ENCODE data around the gene NOL9. TPM values are rescaled to one million over a fixed set of nuclear protein-coding genes. Genes with fewer than 3 reads are reported as not detected.

NOL9 gene
- total and polyA plus RNA-seq, 9 of the 15 experiments (the other 6 are each of a cell fraction or from before 2014, with no cell fraction given): 5.6 to 76.5 (median 47.3) TPM

- TF ChIP-seq TEAD1 (CRISPR knock-in tag; IDR thresholded peaks at IDR 0.05) (0 out of 4 replicates have a peak, but pooled peaks of 1 of the 2 experiments have one; percentile 48), MBD2 (IDR thresholded peaks at IDR 0.05; ENCODE audit: borderline replicate concordance, low read depth) (no peak), SNAPC5 (CRISPR knock-in tag; IDR thresholded peaks at IDR 0.05) (no peak), ZNF589 (CRISPR knock-in tag; IDR thresholded peaks at IDR 0.05; ENCODE audit: low read depth) (no peak), ZNF512 (tag; IDR thresholded peaks at IDR 0.05) (no peak), TFAM (CRISPR knock-in tag; conservative IDR thresholded peaks at IDR 0.05) (no peak), L3MBTL2 (IDR thresholded peaks at IDR 0.05) (no peak), CREM (IDR thresholded peaks at IDR 0.05; ENCODE audit: low read depth) (0 out of 2 replicates have a peak, but pooled peaks have one; percentile 20), ZNF696 (CRISPR knock-in tag; conservative IDR thresholded peaks at IDR 0.05) (no peak), SRF (CRISPR knock-in tag; IDR thresholded peaks at IDR 0.05) (0 out of 4 replicates have a peak, but pooled peaks of 1 of the 2 experiments have one; percentile 5), ZNF143 (CRISPR knock-in tag; IDR thresholded peaks at IDR 0.05) (0 out of 2 replicates have a peak, but pooled peaks have one; percentile 18), STAG1 (CRISPR knock-in tag; IDR thresholded peaks at IDR 0.05; ENCODE audit: borderline replicate concordance) (peak; percentile 73), ZNF12 (CRISPR knock-in tag; IDR thresholded peaks at IDR 0.05) (no peak), PTRF (tag; IDR thresholded peaks at IDR 0.05) (no peak), DPF2 (IDR thresholded peaks at IDR 0.05) (no peak), FOXM1 (IDR thresholded peaks at IDR 0.05; ENCODE audit: low read depth) (no peak), FOXM1 (CRISPR knock-in tag; IDR thresholded peaks at IDR 0.05; ENCODE audit: low read depth) (no peak), ZKSCAN3 (CRISPR knock-in tag; IDR thresholded peaks at IDR 0.05) (no peak), NUFIP1 (IDR thresholded peaks at IDR 0.05; ENCODE audit: partially characterized antibody) (no peak), PHF8 (IDR thresholded peaks at IDR 0.05; ENCODE audit: borderline replicate concordance, low read length) (no peak), XRCC5 (IDR thresholded peaks at IDR 0.05; ENCODE audit: low read depth, low read length) (peak; percentile 98), GTF3C2 (IDR thresholded peaks at IDR 0.05; ENCODE audit: borderline replicate concordance, extremely low read depth, insufficient read length) (no peak), NRF1 (conservative IDR thresholded peaks at IDR 0.05 in 1 of 2, IDR thresholded peaks at IDR 0.05 in 1 of 2) (peak in 1 of 2 experiments; percentile 51; a peak in 2 of 4 replicates), NR0B1 (IDR thresholded peaks at IDR 0.05; ENCODE audit: partially characterized antibody) (no peak), GABPB1 (CRISPR knock-in tag; IDR thresholded peaks at IDR 0.05) (0 out of 2 replicates have a peak, but pooled peaks have one; percentile 15), NCOA1 (IDR thresholded peaks at IDR 0.05; ENCODE audit: low read depth) (no peak)
Observed at GRCh38 chr1:6489799-6490180, 64.5 kb downstream of the NOL9 start (continued).
